Kidney epithelial cell (primary cell): ENCODE results near the gene DOCK4. TPM values are rescaled to one million over a fixed set of nuclear protein-coding genes. Genes with fewer than 3 reads are reported as not detected.
A peak's percentile ranks its signal among the peaks of the same experiment; 100 is the strongest.

Experiments
- DNase-seq: peaks from one replicate; pipeline ENCODE4 v3.0.0-alpha.2; 2010; ENCODE audit warnings: low read depth
- H3K27me3 ChIP-seq: 2 replicates; pipeline ENCODE4 v1.6.0; 2011; ENCODE audit warnings: low read length; ENCODE audit not compliant: control insufficient read depth, insufficient read depth
- H3K36me3 ChIP-seq: 2 replicates; pipeline ENCODE4 v1.5.1; 2011; ENCODE audit warnings: low read length; ENCODE audit not compliant: control insufficient read depth, insufficient read depth
- H3K4me3 ChIP-seq: 2 replicates; pipeline ENCODE4 v1.5.1; 2011; ENCODE audit warnings: low read depth, mild to moderate bottlenecking, control low read depth, low read length
- CTCF ChIP-seq: IDR thresholded peaks from 2 replicates; pipeline ENCODE4 v1.5.1; 2011; ENCODE audit warnings: mild to moderate bottlenecking, moderate library complexity, low read length, control low read depth, inconsistent platforms; ENCODE audit not compliant: insufficient read depth, poor library complexity, severe bottlenecking
- total RNA-seq: library from RNA; depleted of rRNA; stranded (reverse); fragments of >200 nt; gene quantifications from 2 replicates; pipeline ENCODE4 v1.2.3, GENCODE V29; 2015

Gene DOCK4
- total RNA-seq, 1 donor from 2014 or later, result 16.8 TPM

GRCh38 chr7:112161253-112162141 is 44.7 kb downstream of the DOCK4 start:
- Histone ChIP-seq H3K36me3 (no peaks in the 10 kb centered on the region), H3K4me3 (no peak overlapping the region), H3K27me3 (no peaks in the 10 kb centered on the region)
- TF ChIP-seq CTCF, result no peak
- no peak for DNase-seq

GRCh38 chr7:112160771-112161150 is 45.4 kb downstream of the DOCK4 start:
- H3K4me3 ChIP-seq, result no peak overlapping the region
- no peaks in the 10 kb centered on the region for H3K36me3 ChIP-seq
- DNase-seq, result no peak
- no peaks in the 10 kb centered on the region for H3K27me3 ChIP-seq
- no peak for TF ChIP-seq CTCF

- Histone ChIP-seq H3K36me3 (no peaks in the 10 kb centered on the region), H3K4me3 (no peak overlapping the region), H3K27me3 (no peaks in the 10 kb centered on the region)
- no peak for TF ChIP-seq CTCF
- no peak for DNase-seq
These were observed 45.9 kb downstream of the DOCK4 start for GRCh38 chr7:112160130-112160770.

GRCh38 chr7:112159351-112159750 is 46.8 kb downstream of the DOCK4 start:
- H3K27me3 ChIP-seq, result no peaks in the 10 kb centered on the region

GRCh38 chr7:112157072-112157471 is 49.1 kb downstream of the DOCK4 start:
- no peak for TF ChIP-seq CTCF
- Histone ChIP-seq H3K36me3 (no peaks in the 10 kb centered on the region), H3K27me3 (no peaks in the 10 kb centered on the region), H3K4me3 (no peak overlapping the region)
- peak; percentile 91 for DNase-seq

More at GRCh38 chr7:112159351-112159750, 46.8 kb downstream of the DOCK4 start:
- no peak for DNase-seq
- TF ChIP-seq CTCF, result no peak
- no peaks in the 10 kb centered on the region for H3K36me3 ChIP-seq
- H3K4me3 ChIP-seq, result no peak overlapping the region

- no peak for TF ChIP-seq CTCF
- H3K36me3 ChIP-seq, result no peaks in the 10 kb centered on the region
- H3K27me3 ChIP-seq, result no peaks in the 10 kb centered on the region
- no peak for DNase-seq
- no peak overlapping the region for H3K4me3 ChIP-seq
These were observed 49.8 kb downstream of the DOCK4 start for GRCh38 chr7:112156412-112156811.
